IMR-90 (cell line): ENCODE results near the gene MYL10.

ENCODE experiments used
- BHLHE40 ChIP-seq: fragments of 150-350 bp; IDR thresholded peaks from 2 replicates; pipeline ENCODE4 v1.6.1; 2016; ENCODE audit warnings: mild to moderate bottlenecking, low read depth, low read length
- CEBPB ChIP-seq: IDR thresholded peaks from 2 replicates; pipeline ENCODE4 v1.6.1; 2012; ENCODE audit warnings: low read depth, low read length, improper control_type of control experiment
- MAFK ChIP-seq: IDR thresholded peaks from 2 replicates; pipeline ENCODE4 v1.6.1; 2012; ENCODE audit warnings: low read depth, low read length, improper control_type of control experiment
- POLR2A ChIP-seq: IDR thresholded peaks from 2 replicates; pipeline ENCODE4 v1.6.1; 2012; ENCODE audit warnings: mild to moderate bottlenecking, low read depth, low read length
- RAD21 ChIP-seq: IDR thresholded peaks from 2 replicates; pipeline ENCODE4 v1.6.1; 2012; ENCODE audit warnings: low read length, improper control_type of control experiment
- RCOR1 ChIP-seq: IDR thresholded peaks from 2 replicates; pipeline ENCODE4 v1.6.1; 2012; ENCODE audit warnings: mild to moderate bottlenecking, low read length, improper control_type of control experiment; ENCODE audit not compliant: insufficient replicate concordance
- RFX5 ChIP-seq: IDR thresholded peaks from 2 replicates; pipeline ENCODE4 v1.8.0; 2012; ENCODE audit warnings: low read depth, mild to moderate bottlenecking, low read length, moderate library complexity
- TF ChIP-seq, protein P1 (sequence below): conservative IDR thresholded peaks from 2 replicates; pipeline ENCODE4 v1.5.1; 2012; ENCODE audit warnings: mild to moderate bottlenecking, low read depth, low read length, improper control_type of control experiment

DNA sequence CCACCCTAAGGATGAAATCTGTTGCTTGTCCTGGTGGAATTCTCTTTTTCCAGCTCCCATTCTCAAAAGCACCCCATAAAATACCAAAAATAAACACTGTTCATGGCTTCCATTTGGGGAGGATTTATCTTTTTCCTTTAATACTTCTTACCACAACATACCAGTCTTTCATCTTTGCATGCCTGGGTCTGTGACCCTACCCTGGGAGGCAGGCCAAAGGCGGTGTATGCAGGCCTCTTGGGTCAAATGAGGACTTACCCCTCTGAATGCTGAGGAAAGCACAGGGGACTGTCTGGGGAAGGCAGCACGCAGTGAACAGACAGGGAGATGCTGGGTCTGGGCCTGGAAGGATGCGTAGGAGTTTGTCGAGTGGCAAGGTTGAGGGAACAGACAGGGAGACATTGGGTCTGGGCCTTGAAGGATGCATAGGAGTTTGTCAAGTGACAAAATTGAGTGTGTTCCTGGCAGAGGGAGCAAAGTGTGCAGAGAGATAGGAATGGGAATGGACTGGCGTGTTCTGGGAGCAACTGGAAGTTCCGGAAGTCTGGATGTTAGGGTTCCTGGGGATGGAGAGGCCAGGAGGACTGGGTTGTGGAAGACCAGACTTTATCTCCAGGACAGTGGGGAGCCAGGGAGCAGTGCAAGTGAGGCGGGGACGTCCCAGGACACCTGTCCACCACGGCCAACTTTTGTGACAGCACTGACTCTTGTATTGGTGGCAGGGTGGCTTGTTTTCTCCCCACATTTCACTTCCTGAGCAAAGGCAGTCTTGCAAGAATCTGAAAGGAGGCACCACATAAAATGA is 40.8 kb downstream of the MYL10 start:
- TF ChIP-seq, protein P1, sequence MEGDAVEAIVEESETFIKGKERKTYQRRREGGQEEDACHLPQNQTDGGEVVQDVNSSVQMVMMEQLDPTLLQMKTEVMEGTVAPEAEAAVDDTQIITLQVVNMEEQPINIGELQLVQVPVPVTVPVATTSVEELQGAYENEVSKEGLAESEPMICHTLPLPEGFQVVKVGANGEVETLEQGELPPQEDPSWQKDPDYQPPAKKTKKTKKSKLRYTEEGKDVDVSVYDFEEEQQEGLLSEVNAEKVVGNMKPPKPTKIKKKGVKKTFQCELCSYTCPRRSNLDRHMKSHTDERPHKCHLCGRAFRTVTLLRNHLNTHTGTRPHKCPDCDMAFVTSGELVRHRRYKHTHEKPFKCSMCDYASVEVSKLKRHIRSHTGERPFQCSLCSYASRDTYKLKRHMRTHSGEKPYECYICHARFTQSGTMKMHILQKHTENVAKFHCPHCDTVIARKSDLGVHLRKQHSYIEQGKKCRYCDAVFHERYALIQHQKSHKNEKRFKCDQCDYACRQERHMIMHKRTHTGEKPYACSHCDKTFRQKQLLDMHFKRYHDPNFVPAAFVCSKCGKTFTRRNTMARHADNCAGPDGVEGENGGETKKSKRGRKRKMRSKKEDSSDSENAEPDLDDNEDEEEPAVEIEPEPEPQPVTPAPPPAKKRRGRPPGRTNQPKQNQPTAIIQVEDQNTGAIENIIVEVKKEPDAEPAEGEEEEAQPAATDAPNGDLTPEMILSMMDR: no peak
- TF ChIP-seq MAFK (no peak), POLR2A (no peak), RFX5 (no peak), RAD21 (no peak), CEBPB (no peak), BHLHE40 (no peak), RCOR1 (no peak)
